ENCODE results near the gene FAM47E.
"Not testable (repeated sequence)": the region's sequence is repeated elsewhere in the genome, so short reads cannot be mapped to it uniquely, and the experiment has no call there.

The FAM47E gene

DNA sequence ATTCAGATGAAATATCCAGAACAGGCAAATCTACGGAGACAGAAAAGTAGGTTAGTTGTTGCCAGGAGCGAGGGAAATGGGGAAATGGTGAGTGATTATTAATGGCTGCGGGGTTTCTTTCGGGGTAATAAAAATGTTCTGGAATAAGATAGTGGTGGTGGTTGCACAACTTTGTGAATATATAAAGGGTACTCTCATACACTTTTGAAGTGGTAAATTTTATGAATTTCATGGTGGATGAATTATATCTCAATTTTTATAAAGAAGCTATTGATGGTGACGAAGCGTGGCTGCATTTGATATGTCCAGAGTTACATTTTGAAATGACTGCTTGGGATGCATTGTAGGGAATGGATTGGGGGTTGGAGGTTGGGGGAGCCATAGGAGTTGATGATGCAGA lies 16.3 kb downstream of the FAM47E start:
- no peak for DNase-seq

DNA sequence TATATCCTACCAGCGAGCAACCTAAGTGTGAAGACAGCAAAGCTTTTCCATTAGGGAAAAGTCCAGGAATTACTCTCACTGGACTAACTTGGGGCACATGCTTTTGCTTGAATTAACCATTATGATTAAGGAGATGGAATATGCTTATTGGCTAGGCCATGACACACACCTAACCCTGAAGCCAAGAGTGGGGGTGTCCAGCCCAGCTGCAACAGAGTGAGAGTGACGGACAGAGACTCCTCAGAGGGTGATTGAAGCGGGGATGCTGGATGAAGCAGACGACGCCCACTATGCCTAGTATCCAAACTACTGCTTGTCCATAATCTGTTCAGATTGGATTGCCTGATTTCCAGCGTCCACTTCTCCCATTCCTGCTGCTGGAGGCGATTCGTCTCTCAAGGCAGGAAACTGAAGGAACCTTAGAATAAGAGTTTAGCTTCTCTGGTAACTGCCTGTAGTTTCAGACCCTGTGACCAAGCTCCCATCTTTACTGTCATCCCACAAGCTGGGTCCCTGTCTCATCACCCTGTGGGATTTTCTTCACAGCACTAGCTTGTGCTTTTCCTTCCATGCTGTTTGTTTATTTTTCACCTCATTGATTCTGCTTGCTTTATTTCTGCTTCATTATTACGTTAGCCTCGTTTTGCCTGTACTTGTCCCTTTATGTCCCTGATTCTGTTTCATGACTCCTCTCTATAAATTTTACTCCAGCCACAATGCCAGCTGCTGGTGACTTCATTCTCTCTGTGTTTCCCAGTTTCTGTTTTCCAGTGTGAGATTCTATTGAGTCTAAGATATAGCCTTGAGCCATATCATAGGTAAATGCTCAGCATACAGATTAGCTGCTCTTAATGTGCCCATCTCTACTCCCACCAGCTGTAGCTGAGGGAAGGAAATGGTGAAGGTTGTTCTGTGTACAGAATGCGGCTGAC lies 19.0 kb downstream of the FAM47E start:
- DNase-seq = no peak

DNA sequence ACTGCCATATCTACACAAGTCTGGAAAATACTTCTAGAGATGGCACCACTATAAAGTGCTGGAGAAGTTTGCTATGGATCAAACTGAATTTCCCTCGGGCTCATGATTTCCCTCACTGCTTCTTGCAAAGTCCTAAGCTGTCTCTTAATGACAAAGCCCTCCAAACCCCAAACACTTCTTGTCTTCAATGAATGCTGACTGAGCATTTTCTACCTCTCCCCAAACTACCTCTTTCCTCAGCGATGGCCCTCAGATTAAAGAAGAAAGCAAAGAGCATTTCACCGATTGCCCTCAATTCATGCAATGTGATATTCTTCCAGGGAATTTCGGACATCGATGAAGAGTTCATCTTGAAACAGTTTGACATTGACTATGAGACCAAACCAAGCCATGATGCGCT lies 19.7 kb downstream of the FAM47E start:
- no peak for DNase-seq

DNA sequence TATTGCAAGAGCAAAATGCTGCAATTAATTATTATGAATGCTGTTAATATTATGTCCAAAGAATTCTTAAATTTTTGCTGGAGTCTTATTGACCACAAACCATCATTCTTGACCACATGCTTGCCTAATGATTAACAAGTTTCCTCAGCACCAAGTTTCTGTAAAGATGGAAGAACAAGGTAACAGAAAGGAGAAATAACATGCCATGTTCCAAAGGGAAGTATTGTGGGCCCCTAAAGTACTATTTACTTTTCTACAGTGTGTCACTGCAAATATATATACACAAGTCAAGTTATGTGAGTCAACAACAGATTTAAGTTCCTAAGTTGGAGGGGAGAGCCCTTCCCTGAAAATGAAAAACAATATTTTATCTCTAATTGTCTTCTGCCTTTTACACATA lies 20.6 kb downstream of the FAM47E start:
- no peak for DNase-seq

DNA sequence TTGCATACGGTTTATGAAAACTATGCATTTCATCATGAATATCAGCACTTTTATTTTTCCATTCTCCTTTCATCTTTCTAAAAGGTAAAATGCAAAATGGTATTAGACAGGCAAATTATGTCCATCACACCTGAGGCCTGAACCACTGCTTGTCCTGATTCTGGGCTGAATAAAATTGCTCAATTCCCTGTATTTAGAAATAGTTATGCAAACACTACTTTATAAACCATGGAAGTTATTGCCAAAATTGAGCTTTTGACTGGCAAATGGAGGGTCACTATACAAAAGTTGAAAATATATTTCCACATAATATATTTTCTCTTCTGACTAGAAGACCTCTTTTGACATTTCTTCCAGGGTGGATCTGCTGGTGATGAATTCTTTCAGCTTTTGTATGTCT lies 21.1 kb downstream of the FAM47E start:
- DNase-seq = no peak

DNA sequence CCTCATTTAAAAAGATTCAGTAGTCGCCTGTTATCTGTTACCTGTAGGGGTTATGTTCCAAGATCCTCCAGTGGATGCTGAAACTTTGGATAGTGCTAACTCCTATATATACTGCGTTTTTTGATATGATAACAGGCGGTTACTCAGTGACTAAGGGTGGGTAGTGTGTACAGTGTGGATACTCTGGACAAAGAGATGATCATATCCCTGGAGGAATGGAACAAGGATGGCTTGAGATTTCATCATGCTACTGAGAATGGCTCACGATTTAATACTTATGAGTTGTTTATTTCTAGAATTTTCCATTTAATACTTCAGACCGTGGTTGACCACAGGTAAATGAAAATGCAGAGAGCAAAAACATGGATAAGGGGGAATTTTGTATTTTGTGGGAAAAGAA lies 21.5 kb downstream of the FAM47E start:
- no peak for DNase-seq

DNA sequence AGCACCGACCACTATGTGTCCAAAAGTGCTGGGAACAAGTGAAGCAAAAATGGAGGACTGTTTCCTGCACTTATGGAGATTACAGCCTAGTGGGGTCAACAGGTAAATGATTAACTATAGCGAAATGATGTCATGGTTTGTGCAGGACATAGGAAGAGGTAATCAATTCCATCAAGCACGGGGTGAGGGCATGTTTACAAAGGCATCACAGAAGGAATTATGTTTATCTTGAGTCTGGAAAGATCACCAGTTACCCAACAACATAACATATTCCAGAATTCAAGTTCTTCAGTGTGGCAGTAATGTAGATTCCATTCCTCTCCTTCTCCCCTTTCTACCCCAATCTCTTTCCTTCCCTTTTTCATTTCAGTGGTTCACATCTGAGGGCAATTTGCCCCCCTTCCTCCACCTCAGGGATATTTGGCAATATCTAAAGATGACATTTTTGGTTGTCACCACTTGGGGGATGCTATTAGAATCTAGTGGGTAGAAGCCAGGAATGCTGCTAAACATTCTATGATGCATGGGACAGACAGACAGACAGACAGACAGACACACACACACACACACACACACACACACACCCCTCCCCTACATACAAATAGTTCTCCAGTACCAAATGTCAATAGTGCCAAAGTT lies 24.1 kb downstream of the FAM47E start:
- DNase-seq = no peak

DNA sequence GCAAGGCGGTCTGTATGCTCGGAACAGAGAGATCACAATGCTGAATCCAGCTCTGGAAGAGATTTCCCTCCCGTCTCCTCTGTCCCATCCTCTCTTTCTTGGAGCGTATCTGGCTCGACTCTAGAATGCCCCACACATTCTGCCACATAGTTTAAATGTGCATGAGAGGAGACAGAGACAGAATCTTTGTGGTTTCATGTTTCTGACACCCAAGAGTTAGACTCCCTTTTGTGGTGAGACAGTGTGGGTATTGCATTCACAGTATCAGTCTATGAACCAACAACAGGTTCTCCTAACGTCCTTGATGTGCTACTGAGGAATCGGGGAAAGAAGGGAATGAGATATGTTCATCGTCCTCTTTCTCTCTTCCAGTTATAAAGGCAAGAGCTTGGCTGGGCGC lies 25.3 kb downstream of the FAM47E start:
- DNase-seq = no peak

DNA sequence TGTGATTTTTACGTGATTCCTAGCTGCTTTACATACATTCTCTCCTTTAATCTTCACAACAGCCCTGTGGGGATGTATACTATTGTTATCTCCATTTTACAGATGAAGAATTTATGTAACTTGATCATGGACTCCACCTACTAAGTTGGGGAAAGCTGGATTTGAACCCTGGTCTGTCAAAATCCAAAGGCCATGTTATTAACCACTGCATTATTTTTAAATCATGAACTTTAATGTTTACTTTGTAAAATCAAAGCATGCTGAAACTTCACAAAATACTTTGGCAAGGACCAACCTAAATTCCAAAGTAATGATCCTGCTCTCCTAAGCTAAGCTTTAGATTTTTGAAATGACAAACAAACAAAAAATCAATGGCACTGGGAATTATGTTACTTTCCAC lies 26.1 kb downstream of the FAM47E start:
- no peak for DNase-seq

DNA sequence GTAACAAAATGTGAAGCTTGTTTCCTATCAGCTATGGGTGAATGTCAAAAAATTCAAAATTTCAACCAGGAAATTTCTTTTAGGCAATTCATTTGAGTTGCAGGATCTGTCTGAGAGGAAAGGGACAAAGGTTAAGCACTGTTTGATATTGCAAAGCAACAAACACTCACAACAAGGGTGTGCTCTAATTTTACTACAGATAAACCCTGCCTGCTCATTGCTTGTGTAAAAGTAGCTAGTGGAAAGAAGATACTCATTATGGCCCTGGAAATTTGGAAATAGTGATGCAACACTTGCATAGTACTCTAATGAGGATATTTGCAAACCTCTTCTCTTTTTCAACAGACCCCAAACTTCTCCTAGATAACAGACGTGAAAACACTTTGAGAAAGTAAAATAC lies 27.1 kb downstream of the FAM47E start:
- DNase-seq = no peak

DNA sequence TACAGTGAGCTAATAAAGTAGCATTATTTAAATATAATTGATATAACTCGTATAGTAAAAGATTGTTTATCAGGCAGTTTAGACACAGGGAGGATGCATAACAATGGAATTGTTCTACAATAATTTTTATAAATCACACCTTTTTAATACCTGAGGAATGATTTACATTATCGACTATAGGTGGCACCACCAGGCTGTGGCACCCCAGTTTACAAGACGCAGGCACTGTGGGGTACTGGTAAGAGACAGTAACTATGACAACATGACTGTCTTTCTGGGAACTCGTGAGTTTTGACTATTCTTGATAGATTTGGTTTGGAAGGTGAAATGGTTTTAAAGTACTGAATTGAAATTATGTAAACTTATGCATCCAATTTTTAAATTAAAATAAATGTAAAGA lies 27.9 kb downstream of the FAM47E start:
- no peak for DNase-seq

DNA sequence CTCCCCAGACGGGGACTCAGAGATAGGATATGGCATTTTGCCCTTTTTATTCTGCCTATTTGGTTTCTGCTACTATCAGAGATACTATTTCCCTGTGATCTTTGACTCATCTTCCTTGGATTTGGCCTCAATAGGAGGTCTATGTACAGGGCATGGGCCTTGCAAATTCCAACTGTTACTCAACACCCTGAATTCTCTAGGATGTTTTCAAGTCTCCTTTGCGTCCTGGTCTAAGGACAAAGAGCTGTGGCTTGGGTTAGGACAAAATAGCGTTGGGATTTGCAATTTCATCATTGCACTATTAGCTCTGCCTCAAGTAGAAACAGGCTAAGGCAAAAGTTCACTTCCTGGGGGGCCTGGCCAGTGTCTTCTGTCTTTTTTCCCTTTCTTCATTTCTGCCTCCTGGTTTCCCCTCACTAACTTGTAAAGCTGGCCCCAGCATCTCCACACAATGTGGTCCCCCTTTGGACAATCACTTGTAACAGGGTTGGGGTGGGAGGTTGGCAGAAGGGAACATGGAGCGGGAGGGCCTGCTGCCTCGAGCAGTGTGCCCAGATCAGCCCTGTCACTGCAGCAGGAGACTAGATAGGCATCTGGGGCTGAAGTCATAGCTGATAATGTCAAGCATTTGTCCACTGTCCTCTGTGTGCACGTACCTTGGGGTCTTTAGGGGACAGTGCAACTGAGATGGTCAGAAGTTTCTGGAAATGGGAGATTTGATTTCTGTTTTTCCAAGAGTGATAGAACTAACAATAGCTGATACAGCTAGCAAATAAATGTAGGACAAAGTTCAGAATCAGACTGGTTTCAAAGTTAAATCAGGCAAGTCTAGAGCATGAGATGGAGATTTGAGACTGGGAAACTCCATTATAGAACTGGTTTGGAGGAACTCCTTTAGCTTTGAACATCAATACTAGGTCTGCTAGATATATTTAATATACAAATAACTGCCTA lies 29.2 kb downstream of the FAM47E start:
- no peak for DNase-seq

DNA sequence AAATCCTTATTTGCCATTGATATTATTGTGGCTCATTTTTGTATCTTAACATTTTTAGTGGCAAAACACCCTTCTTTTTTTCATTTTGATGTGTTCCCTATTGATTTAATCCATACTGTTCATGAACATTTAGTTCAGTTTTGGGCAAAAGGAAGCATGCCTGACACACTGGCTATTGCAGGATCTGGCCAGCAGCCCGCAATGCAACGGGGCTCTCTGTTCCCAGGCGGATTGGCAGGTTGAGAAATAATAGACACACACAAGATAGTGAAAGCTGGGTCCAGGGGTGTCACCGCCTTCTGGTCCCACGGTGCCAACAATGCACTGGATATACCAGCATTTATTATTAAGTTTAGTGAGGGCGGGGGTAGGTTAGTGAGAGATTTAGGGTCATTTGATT lies 30.1 kb downstream of the FAM47E start:
- not testable (repeated sequence) for DNase-seq

DNA sequence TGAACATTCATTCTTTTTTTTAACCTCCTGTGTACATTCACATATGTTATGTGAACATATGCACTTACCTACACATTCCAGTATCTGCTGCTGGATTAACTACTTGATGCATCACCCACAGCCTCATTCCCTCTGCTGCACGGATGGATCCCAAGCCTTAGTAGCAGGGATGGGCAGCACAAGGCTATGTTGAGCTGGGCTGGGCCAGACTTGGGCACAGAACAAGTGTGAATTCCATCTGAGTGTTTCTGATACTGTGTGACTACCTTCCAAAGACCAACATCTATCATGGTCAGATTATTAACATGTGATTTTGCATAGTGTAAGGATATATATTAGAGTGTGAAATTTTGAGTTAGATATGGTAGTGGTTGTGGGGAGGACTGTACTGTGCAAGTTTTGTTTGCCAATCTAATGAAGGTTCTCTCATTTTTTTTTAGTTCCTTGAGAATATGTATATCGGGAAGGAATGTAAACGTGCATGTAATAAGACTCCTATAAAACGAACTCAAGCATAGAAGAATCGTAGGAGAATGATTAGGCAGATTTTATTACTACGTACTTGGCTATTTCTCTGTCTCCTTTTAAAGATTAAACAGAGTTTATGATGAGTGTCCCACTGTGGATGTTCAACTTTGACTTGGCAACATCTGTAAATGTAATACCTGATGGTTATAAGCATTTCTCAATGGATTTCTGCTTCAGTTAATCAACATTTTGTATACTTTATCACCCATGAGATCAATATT lies 31.6 kb downstream of the FAM47E start:
- no peak for DNase-seq

DNA sequence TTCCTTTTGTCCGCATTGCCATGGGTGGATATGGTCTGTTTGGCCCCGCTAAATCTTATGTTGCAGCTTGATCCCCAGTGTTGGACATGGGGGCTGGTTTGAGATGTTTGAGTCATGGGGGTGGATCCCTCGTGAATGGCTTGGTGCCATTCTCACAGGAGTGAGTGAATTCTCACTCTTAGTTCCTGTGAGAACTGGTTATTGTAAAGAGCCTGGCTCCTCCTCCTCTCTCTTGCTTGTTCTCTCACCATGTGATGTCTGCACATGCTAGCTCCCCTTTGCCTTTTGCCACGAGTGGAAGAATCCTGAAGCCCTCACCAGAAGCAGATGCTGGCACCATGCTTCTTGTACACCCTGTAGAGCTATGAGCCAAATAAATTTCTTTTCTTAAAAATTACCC lies 32.4 kb downstream of the FAM47E start:
- DNase-seq = no peak

DNA sequence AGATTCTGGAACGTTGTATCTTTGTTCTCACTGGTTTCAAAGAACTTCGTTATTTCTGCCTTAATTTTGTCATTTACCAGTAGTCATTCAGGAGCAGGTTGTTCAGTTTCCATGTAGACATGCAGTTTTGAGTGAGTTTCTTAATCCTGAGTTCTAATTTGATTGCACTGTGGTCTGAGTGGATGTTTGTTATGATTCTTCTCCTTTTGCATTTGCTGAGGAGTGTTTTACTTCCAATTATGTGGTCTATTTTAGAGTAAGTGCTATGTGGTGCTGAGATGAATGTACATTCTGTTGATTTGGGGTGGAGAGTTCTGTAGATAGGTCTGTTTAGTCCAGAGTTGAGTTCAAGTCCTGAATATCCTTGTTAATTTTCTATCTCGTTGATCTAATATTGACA lies 36.3 kb downstream of the FAM47E start:
- DNase-seq = not testable (repeated sequence)

DNA sequence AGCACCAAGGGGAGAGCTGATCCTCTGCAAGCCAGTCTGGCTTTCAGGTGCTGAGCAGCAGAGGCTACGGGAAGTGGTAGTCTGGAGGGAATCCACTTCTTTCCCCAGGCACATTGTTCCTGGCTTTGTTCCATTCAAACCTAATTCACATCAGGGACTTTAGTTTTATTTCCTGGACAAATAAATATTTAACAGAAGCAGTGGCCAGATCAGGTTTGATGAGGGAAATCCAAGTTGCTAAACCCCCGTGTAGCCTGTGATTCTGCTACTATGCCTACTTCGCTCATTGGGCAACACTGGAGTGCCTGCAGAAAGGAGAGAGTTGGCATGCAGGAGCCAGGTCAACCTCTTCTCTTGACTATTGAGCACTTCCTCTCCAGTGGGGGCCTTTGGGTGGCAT lies 41.2 kb downstream of the FAM47E start:
- DNase-seq = no peak

DNA sequence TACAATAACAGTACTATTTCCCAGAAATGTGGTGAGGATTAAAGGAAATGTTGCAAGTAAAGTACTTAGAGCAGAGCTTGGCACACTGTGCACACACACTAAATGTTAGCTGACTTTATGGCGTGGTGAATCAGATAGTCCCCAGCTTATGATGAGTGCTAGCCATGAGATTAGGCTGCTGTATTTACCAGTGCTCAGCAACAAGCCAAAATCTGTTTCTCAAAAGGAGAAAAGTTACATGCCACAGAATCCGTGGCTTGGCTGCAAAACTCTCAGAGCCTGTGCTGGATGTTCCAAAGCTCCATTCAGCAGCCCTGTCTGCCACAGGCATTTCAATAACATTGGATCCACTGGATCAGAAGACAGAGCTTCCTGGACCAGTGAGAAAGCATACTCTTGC lies 42.3 kb downstream of the FAM47E start:
- no peak for DNase-seq

DNA sequence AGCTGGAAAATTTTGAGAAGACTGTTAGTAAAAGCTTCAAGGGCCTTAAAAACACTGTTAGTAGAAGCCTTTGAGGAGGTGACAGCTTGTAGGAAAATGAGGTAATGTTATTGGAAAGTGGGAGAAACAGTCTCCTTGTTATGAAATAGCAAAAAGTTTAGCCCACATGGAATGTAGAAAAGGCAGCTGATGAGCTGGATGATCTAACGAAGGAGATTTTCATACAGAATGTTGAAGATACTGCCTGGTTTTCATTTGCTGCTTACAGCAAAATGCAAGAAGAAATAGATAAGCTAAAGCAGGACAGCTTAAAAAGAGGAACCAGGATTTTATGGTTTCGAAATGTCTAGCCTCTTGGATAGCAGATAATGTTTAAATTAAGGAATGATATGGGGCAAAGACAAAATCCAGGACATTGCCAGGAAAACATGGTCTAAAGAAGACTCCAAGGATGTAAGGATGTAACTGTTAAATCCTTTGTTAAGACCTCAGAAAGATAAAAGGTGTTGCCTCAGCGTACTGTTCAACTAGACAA lies 44.8 kb downstream of the FAM47E start:
- DNase-seq = no peak

DNA sequence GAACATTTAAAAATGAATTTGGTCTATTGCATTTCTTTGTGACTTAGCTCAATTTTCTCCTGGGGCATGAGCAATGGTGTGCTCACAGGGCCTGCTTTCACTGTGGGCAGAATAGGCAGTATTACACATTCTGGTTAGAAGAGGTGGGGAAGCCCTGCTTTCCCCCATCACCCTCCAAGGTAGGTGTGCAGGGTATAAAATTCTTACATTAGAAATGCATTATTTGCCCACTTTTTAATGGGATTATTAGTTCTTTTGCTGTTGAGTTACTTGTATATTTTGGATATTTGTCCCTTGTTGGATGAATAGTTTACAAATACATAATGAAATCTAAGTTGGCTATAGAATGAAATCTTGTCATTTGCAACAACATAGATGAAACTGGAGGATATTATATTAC lies 46.7 kb downstream of the FAM47E start:
- DNase-seq = no peak

DNA sequence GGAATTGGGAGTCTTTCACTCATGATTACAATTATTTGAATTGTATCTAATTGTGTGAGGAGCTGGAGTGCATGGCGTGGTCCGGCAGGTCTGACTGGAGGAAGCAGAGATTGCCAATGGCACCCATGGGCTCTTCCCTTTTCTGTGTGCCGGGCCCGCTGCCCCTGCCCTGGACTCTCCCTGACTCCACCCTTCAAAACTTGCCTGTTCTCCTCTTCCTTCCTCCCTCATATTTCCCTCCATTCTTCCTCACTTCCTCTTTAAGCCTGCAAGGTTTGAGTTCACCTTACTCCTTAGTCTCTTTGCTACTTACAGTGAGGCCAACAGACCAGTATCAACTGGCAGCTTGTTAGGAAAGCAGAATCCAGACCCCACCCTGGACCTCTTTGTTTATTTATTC lies 48.5 kb downstream of the FAM47E start:
- DNase-seq = no peak

All from hypothalamus (tissue), 51 donors.